Bronchial epithelial cell (primary cell): Measurements from ENCODE around the gene BRMS1L. TPM values are rescaled to one million over a fixed set of nuclear protein-coding genes. Genes with fewer than 3 reads are reported as not detected.
"Not testable (repeated sequence)": the region's sequence is repeated elsewhere in the genome, so short reads cannot be mapped to it uniquely, and the experiment has no call there.

Experiments used
- DNase-seq: peaks from one replicate; pipeline ENCODE4 v3.0.0-alpha.2; 2010; ENCODE audit warnings: low read depth
- FAIRE-seq: peaks from 2 replicates; lab custom pipeline; 2011; peaks lifted over from hg19 to GRCh38; lab: Jason Lieb, UNC
- H3K27me3 ChIP-seq: 2 replicates; pipeline ENCODE4 v1.5.1; 2011; ENCODE audit warnings: low read length; ENCODE audit not compliant: control insufficient read depth, insufficient read depth
- H3K36me3 ChIP-seq: 2 replicates; pipeline ENCODE4 v1.5.1; 2011; ENCODE audit warnings: low read length; ENCODE audit not compliant: control insufficient read depth, insufficient read depth
- H3K4me3 ChIP-seq: 2 replicates; pipeline ENCODE4 v1.5.1; 2011; ENCODE audit warnings: mild to moderate bottlenecking, low read depth, low read length, control low read depth
- CTCF ChIP-seq: IDR thresholded peaks from 2 replicates; pipeline ENCODE4 v1.5.1; 2011; ENCODE audit warnings: mild to moderate bottlenecking, moderate library complexity, low read length, control low read depth, inconsistent platforms; ENCODE audit not compliant: insufficient read depth, severe bottlenecking
- total RNA-seq: library from RNA; depleted of rRNA; stranded (reverse); fragments of >200 nt; gene quantifications from 2 replicates; pipeline ENCODE4 v1.2.1, GENCODE V29; 2014

BRMS1L gene
- total RNA-seq, 1 donor from 2014 or later, result 3.9 TPM

- DNase-seq (peak; percentile 44), FAIRE-seq (no peak)
- TF ChIP-seq CTCF, result no peak
- H3K27me3 ChIP-seq, result no peaks in the 10 kb centered on the region
- no peaks in the 10 kb centered on the region for H3K36me3 ChIP-seq
- no peak overlapping the region for H3K4me3 ChIP-seq
These were observed 6.3 kb upstream of the BRMS1L start for GRCh38 chr14:35819591-35820540.

- DNase-seq (peak; percentile 53), FAIRE-seq (no peak)
- H3K4me3 ChIP-seq, result no peak overlapping the region
- no peaks in the 10 kb centered on the region for H3K36me3 ChIP-seq
- peak; percentile 78 for TF ChIP-seq CTCF
- H3K27me3 ChIP-seq, result no peaks in the 10 kb centered on the region
These were observed 4.3 kb upstream of the BRMS1L start for GRCh38 chr14:35821564-35822411.

GRCh38 chr14:35822501-35822900 is 3.6 kb upstream of the BRMS1L start:
- Histone ChIP-seq H3K36me3 (no peaks in the 10 kb centered on the region), H3K27me3 (no peaks in the 10 kb centered on the region), H3K4me3 (no peak overlapping the region)
- TF ChIP-seq CTCF, result no peak
- FAIRE-seq, result no peak
- DNase-seq, result peak; percentile 90

- not testable (repeated sequence) for DNase-seq, H3K36me3 ChIP-seq, H3K27me3 ChIP-seq, H3K4me3 ChIP-seq, FAIRE-seq
These were observed 1.5 kb upstream of the BRMS1L start for GRCh38 chr14:35824446-35825165.

GRCh38 chr14:35825968-35826217 is 245 bp upstream of the BRMS1L start:
- Histone ChIP-seq H3K36me3 (no peaks in the 10 kb centered on the region), H3K4me3 (peak overlapping the region; percentile 57), H3K27me3 (no peaks in the 10 kb centered on the region)
- no peak for FAIRE-seq
- no peak for DNase-seq
- TF ChIP-seq CTCF, result no peak
